Measurements from ENCODE around the gene RAD18.

Gene RAD18

DNA sequence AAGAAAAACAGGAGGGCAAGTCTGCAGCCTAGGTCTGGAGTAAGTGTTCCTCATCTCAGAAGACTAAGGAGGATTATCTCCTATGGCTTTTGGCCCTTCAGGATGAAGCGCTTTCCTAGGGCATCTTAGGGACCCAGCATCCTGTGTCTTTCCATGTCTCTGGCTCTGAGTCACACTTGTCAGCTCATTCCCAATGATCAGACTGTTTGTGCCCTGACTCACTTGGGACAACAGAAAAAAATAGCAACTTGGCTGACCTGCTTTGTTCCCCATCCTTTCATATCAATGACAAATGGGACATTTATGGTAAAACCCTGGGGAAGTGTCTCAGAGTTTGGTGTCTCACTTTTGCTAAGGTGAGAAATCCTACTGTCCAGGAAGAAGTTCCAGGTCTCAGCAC, 117.6 kb downstream of the RAD18 start:
- Histone ChIP-seq H3K27ac (ENCODE audit: extremely low read depth, low read depth, low read length) (no peak overlapping the region), H3K4me1 (ENCODE audit: control insufficient read depth, insufficient read depth, low read length) (no peaks in the 10 kb centered on the region), H3K36me3 (ENCODE audit: control insufficient read depth in 2 of 2, insufficient read depth in 1 of 2, low read length in 2 of 2) (peaks cover 0 to 5% of the 10 kb centered on the region in 2 experiments; a peak in 1 of 3 replicates), H3K9me3 (ENCODE audit: control insufficient read depth, insufficient read depth, low read depth, low read length) (no peaks in the 10 kb centered on the region), H3K4me3 (ENCODE audit: low read depth, low read length) (no peak overlapping the region)
- POLR2A ChIA-PET: no interaction called here
- TF ChIP-seq ZNF302 (tag by site-specific recombination; IDR thresholded peaks at IDR 0.05; ENCODE audit: low read depth) (no peak), ZBTB8A (tag by site-specific recombination; IDR thresholded peaks at IDR 0.05) (no peak), ZSCAN23 (tag by site-specific recombination; IDR thresholded peaks at IDR 0.05) (no peak), MYNN (tag by site-specific recombination; IDR thresholded peaks at IDR 0.05; ENCODE audit: borderline replicate concordance) (no peak), KLF1 (tag by site-specific recombination; IDR thresholded peaks at IDR 0.05) (no peak), ZNF621 (tag by site-specific recombination; IDR thresholded peaks at IDR 0.05) (no peak), HOXC10 (CRISPR knock-in tag; IDR thresholded peaks at IDR 0.05) (no peak), ZNF610 (tag by site-specific recombination; IDR thresholded peaks at IDR 0.05; ENCODE audit: borderline replicate concordance) (no peak), ZNF544 (tag by site-specific recombination; IDR thresholded peaks at IDR 0.05) (no peak), ZNF600 (tag by site-specific recombination; IDR thresholded peaks at IDR 0.05) (no peak)
- TF ChIP-seq, protein P1, sequence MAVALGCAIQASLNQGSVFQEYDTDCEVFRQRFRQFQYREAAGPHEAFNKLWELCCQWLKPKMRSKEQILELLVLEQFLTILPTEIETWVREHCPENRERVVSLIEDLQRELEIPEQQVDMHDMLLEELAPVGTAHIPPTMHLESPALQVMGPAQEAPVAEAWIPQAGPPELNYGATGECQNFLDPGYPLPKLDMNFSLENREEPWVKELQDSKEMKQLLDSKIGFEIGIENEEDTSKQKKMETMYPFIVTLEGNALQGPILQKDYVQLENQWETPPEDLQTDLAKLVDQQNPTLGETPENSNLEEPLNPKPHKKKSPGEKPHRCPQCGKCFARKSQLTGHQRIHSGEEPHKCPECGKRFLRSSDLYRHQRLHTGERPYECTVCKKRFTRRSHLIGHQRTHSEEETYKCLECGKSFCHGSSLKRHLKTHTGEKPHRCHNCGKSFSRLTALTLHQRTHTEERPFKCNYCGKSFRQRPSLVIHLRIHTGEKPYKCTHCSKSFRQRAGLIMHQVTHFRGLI (tag by site-specific recombination; IDR thresholded peaks at IDR 0.05): no peak
- CTCF ChIA-PET: no interaction called here

DNA sequence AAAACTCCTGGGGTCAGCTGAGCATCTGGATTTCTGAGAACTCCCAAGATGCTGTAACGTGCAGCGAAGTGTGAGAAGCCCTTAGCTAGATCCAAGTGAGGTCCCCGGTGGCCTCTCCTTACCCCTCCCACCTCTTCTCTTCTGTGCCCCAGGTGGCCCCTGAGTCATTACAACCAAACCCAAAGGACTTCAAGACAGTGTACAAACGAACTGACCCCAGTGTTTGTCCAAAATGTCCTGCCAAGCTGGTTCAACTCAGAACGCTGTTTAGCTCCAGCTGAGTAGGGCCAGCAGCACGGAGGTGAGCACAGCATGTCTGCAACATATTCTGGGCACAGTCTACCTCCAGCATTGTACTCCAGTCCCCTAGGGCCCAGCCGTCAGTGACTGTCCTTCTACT, 119.9 kb downstream of the RAD18 start:
- TF ChIP-seq ZNF138 (tag by site-specific recombination; IDR thresholded peaks at IDR 0.05; ENCODE audit: borderline replicate concordance): no peak
- TF ChIP-seq KLF7 (tag by site-specific recombination; IDR thresholded peaks at IDR 0.05; ENCODE audit: borderline replicate concordance): no peak
- TF ChIP-seq ZIC2 (tag by site-specific recombination; IDR thresholded peaks at IDR 0.05): peak; percentile 41
- no peak for TF ChIP-seq ZNF830 (tag by site-specific recombination; IDR thresholded peaks at IDR 0.05; ENCODE audit: low read depth)
- TF ChIP-seq ZNF132 (tag by site-specific recombination; IDR thresholded peaks at IDR 0.05; ENCODE audit: borderline replicate concordance): no peak
- no peak for TF ChIP-seq ZFHX2 (tag by site-specific recombination; conservative IDR thresholded peaks at IDR 0.05)
- TF ChIP-seq ZNF629 (tag by site-specific recombination; IDR thresholded peaks at IDR 0.05): no peak
- Histone ChIP-seq H3K4me1 (ENCODE audit: control insufficient read depth, insufficient read depth, low read length) (no peaks in the 10 kb centered on the region), H3K4me3 (ENCODE audit: low read depth, low read length) (no peak overlapping the region), H3K36me3 (ENCODE audit: control insufficient read depth in 2 of 2, insufficient read depth in 1 of 2, low read length in 2 of 2) (peaks cover 0 to 5% of the 10 kb centered on the region in 2 experiments; a peak in 1 of 3 replicates), H3K9me3 (ENCODE audit: control insufficient read depth, insufficient read depth, low read depth, low read length) (no peaks in the 10 kb centered on the region), H3K27ac (ENCODE audit: extremely low read depth, low read depth, low read length) (no peak overlapping the region)
- POLR2A ChIA-PET: no interaction called here
- CTCF ChIA-PET: no interaction called here

DNA sequence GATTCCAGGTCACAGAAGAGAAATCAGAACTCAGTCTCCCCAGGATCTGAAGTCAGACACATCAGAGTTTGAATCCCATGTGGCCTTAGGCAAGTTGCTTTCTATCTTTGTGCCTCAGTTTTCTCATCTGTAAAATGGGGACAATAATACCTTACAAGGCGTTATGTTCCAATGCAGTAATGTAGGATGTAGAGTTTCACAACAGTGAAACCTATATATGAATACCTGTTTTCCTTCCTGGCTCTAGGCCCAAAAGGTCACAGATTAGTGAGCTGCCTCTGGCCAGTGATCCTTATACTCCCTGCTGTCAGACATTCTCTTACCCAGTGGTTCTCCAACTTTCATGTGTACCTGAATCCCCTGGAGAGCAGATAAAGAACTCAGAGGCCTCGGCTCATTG, 121.0 kb downstream of the RAD18 start:
- H3K4me1 ChIP-seq (ENCODE audit: control insufficient read depth, insufficient read depth, low read length): no peaks in the 10 kb centered on the region
- peaks cover 0 to 5% of the 10 kb centered on the region in 2 experiments; a peak in 1 of 3 replicates for H3K36me3 ChIP-seq (ENCODE audit: control insufficient read depth in 2 of 2, insufficient read depth in 1 of 2, low read length in 2 of 2)
- H3K4me3 ChIP-seq (ENCODE audit: low read depth, low read length): no peak overlapping the region
- POLR2A ChIA-PET: no interaction called here
- no peak overlapping the region for H3K27ac ChIP-seq (ENCODE audit: extremely low read depth, low read depth, low read length)
- CTCF ChIA-PET: no interaction called here
- no peaks in the 10 kb centered on the region for H3K9me3 ChIP-seq (ENCODE audit: control insufficient read depth, insufficient read depth, low read depth, low read length)
- no peak for TF ChIP-seq ZEB2 (tag by site-specific recombination; IDR thresholded peaks at IDR 0.05)
- no peak for TF ChIP-seq HOXC10 (CRISPR knock-in tag; IDR thresholded peaks at IDR 0.05)
- TF ChIP-seq ZNF555 (tag by site-specific recombination; conservative IDR thresholded peaks at IDR 0.05): no peak
- TF ChIP-seq KLF16 (tag by site-specific recombination; IDR thresholded peaks at IDR 0.05): no peak
- no peak for TF ChIP-seq ZNF521 (tag by site-specific recombination; IDR thresholded peaks at IDR 0.05)
- TF ChIP-seq, protein P2, sequence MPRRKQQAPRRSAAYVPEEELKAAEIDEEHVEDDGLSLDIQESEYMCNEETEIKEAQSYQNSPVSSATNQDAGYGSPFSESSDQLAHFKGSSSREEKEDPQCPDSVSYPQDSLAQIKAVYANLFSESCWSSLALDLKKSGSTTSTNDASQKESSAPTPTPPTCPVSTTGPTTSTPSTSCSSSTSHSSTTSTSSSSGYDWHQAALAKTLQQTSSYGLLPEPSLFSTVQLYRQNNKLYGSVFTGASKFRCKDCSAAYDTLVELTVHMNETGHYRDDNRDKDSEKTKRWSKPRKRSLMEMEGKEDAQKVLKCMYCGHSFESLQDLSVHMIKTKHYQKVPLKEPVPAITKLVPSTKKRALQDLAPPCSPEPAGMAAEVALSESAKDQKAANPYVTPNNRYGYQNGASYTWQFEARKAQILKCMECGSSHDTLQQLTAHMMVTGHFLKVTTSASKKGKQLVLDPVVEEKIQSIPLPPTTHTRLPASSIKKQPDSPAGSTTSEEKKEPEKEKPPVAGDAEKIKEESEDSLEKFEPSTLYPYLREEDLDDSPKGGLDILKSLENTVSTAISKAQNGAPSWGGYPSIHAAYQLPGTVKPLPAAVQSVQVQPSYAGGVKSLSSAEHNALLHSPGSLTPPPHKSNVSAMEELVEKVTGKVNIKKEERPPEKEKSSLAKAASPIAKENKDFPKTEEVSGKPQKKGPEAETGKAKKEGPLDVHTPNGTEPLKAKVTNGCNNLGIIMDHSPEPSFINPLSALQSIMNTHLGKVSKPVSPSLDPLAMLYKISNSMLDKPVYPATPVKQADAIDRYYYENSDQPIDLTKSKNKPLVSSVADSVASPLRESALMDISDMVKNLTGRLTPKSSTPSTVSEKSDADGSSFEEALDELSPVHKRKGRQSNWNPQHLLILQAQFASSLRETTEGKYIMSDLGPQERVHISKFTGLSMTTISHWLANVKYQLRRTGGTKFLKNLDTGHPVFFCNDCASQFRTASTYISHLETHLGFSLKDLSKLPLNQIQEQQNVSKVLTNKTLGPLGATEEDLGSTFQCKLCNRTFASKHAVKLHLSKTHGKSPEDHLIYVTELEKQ (tag by site-specific recombination; IDR thresholded peaks at IDR 0.05; ENCODE audit: borderline replicate concordance): no peak
- no peak for TF ChIP-seq KLF10 (tag by site-specific recombination; IDR thresholded peaks at IDR 0.05)
- no peak for TF ChIP-seq ZNF211 (tag by site-specific recombination; IDR thresholded peaks at IDR 0.05; ENCODE audit: low read depth)
- TF ChIP-seq, protein P3, sequence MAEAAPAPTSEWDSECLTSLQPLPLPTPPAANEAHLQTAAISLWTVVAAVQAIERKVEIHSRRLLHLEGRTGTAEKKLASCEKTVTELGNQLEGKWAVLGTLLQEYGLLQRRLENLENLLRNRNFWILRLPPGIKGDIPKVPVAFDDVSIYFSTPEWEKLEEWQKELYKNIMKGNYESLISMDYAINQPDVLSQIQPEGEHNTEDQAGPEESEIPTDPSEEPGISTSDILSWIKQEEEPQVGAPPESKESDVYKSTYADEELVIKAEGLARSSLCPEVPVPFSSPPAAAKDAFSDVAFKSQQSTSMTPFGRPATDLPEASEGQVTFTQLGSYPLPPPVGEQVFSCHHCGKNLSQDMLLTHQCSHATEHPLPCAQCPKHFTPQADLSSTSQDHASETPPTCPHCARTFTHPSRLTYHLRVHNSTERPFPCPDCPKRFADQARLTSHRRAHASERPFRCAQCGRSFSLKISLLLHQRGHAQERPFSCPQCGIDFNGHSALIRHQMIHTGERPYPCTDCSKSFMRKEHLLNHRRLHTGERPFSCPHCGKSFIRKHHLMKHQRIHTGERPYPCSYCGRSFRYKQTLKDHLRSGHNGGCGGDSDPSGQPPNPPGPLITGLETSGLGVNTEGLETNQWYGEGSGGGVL (tag by site-specific recombination; IDR thresholded peaks at IDR 0.05): no peak
- TF ChIP-seq ZNF311 (tag by site-specific recombination; IDR thresholded peaks at IDR 0.05; ENCODE audit: borderline replicate concordance): no peak
- no peak for TF ChIP-seq ZNF157 (tag by site-specific recombination; IDR thresholded peaks at IDR 0.05)
